NCI-H2029 treated with DMSO at 0.1 percent for 48 hours (cell line): Measurements from ENCODE around the gene LONRF2.

ENCODE experiments used
- DNase-seq: peaks from one replicate; lab custom pipeline; 2025; lab: John Stamatoyannopoulos, UW

The LONRF2 gene

DNA sequence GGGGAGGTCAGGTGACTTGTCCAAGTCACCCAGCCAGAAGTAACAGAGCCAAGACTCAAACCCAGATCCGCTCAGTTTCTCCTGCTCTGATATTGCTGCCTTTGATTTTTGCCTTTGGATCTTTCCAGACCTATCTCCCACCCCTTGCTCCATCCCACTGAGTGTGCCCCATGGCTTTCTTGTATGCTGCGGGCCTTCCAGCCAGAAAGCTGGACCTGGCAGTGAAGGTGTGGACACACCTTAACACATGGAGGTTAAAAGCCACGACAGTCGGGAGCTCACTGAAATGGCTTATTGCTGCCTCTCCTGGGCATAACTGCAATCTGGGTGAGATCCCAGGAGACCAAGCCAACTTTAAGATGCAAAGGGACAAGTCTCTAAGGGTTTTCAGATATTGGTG lies 86.7 kb downstream of the LONRF2 start:
- no peak for DNase-seq

- no peak for DNase-seq
Measured at GRCh38 chr2:100235098-100235497, 87.2 kb downstream of the LONRF2 start.

DNA sequence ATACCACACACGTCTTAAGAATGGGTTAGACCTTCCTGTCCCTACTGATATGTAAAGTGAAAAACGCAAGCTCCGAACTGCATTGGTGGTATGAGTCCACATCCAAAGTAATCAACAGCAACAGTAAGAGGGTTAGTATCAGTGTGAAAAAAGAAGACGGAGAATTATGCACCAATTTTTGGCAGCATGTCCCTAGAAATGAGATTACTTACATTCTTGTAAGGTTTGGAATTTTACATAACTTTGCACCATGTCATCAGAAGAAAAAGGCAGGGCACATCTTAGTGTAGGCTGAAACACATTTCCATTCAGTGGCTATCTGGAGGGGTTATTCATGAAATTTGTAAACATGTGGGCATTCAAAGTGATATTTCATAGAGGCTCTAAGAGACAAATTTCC lies 88.2 kb downstream of the LONRF2 start:
- DNase-seq, result no peak

GRCh38 chr2:100233061-100233460 lies 89.2 kb downstream of the LONRF2 start:
- no peak for DNase-seq

GRCh38 chr2:100230754-100231153 lies 91.5 kb downstream of the LONRF2 start:
- DNase-seq, result peak; percentile 90

- no peak for DNase-seq
Measured at GRCh38 chr2:100228967-100229366, 93.3 kb downstream of the LONRF2 start.

DNA sequence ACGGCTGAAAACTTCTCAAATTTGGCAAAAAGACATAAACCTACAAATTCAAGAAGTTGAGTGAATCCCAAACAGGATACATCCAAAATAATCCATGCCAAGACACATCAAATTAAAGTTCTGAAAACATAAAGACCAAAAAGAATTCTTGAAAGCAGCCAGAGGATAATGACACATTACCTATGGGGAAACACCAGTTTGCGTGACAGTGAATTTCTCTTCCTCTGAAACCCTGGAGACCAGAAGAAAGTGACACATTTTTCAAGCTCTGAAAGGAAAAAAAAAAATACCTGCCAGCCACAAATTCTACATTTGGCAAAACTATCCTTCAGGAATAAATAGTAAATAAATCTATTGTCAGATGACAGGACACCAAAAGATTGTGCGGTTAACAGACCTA lies 93.9 kb downstream of the LONRF2 start:
- DNase-seq, result no peak

- no peak for DNase-seq
Measured at GRCh38 chr2:100224988-100225710, 97.2 kb downstream of the LONRF2 start.

- no peak for DNase-seq
Measured at GRCh38 chr2:100223502-100223901, 98.8 kb downstream of the LONRF2 start.
